NB4 (cell line): Measurements from ENCODE around the gene SLC22A31.

Experiments used
- DNase-seq: peaks from one replicate; pipeline ENCODE4 v3.0.0; 2010; ENCODE audit warnings: low read depth
- H3K4me3 ChIP-seq: one replicate; pipeline ENCODE4 v1.5.1; 2011; ENCODE audit warnings: mild to moderate bottlenecking, low read depth, low read length, moderate library complexity
- CTCF ChIP-seq: IDR thresholded peaks from one replicate; pipeline ENCODE4 v1.5.1; 2012; ENCODE audit warnings: low read depth, low read length
- MYC ChIP-seq: IDR thresholded peaks from 2 replicates; pipeline ENCODE4 v1.6.1; 2011; ENCODE audit warnings: low read depth, low read length
- POLR2A ChIP-seq: IDR thresholded peaks from 2 replicates; pipeline ENCODE4 v1.6.1; 2011; ENCODE audit warnings: mild to moderate bottlenecking; ENCODE audit not compliant: insufficient read length; ENCODE audit errors: extremely low read depth
- TF ChIP-seq, protein P1 (sequence below): IDR thresholded peaks from 2 replicates; pipeline ENCODE4 v1.6.1; 2011; ENCODE audit warnings: low read depth, low read length

Gene SLC22A31

GRCh38 chr16:89155184-89155679, 45.1 kb downstream of the SLC22A31 start:
- TF ChIP-seq POLR2A (no peak), CTCF (no peak), MYC (no peak)
- TF ChIP-seq, protein P1, sequence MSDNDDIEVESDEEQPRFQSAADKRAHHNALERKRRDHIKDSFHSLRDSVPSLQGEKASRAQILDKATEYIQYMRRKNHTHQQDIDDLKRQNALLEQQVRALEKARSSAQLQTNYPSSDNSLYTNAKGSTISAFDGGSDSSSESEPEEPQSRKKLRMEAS = no peak
- no peak overlapping the region for H3K4me3 ChIP-seq
- no peak for DNase-seq

DNA sequence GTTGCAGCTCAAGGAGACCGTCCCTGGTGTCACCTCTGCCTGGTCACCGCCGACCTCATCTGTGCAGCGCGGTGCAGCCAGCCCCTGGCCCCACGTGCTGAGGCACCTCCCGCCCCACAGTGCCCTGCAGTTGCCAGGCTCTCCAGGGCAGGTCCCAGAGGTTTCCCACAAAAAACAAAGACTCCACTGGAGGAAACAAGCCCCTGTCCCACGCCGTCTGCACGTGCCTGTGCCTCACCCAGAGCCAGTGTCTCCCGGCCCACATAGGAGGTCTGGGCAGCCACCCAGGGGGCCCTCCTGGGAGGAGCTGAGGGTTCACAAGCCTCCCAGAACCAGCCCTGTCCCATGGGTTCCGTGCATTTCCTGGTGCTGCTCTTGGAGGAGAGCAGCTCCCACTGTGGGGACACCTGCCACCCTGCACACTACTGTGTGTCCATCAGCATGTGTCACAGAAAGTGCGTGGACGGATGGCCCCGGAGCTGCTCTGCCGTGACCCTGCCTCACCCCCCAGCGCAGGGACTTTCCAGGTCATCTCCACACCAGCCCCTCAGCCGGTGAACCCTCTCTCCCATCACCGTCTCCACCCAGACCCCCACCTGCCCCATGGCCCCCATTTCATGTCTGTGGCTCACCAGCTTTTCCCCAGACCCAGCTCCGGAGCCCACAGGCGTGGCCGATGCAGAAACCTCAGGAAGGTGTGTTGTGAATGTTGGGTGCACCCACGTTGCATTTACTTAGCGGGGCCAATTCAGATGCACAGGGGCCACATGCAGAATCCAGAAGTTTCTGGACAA, 45.8 kb downstream of the SLC22A31 start:
- DNase-seq = no peak
- no peak overlapping the region for H3K4me3 ChIP-seq
- TF ChIP-seq CTCF (no peak), MYC (no peak), POLR2A (no peak)
- TF ChIP-seq, protein P1 = no peak

GRCh38 chr16:89153848-89154271, 46.5 kb downstream of the SLC22A31 start:
- H3K4me3 ChIP-seq = no peak overlapping the region
- DNase-seq = no peak
- TF ChIP-seq POLR2A (no peak), MYC (no peak), CTCF (no peak)

DNA sequence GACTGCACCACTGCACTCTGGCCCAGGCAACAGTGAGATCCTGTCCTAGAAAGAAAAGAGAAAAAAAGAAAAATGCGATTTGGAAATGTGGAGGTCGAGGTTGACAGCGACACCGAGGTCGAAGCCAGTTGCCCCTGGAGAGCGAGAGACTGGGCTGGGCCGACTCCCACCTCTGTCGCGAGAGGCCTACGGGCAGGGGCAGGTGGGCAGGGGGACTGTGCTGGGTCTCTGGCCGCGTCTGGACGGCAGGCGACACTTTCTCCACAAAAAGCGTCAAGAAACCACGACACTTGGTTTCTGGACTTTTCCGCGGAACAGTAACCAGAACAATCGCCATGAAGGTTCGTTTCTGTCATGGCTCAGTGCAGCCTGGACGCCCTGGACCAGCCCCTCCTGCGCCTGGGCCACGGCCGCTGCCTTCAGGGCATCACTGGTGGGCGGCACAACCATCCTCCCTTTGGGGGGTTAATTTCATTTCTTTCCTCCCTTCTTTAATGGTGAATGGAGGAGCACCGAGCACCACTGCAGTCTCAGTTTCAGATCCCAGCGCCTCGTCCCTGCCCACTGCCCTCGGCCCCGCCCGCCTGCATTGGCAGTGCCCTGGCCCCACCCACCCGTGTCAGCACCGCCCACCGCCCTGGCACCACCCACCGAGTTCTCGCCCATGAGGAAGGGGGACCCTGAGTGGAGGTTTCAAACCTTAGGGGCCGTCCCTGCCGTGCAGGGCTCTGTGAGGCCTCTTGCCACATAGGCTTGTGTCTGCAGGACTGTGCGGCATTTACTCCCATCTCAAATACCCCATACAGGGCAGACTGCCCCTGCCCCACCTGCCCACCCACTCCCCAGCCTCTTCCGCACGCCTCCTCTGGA, 47.3 kb downstream of the SLC22A31 start:
- peak; percentile 60 for DNase-seq

GRCh38 chr16:89150981-89151380, 49.4 kb downstream of the SLC22A31 start:
- no peak overlapping the region for H3K4me3 ChIP-seq
- DNase-seq = no peak
- TF ChIP-seq CTCF (no peak), MYC (no peak)
- TF ChIP-seq, protein P1 = no peak

More for the DNA sequence above, 47.3 kb downstream of the SLC22A31 start:
- TF ChIP-seq POLR2A (no peak), CTCF (no peak), MYC (no peak)
- TF ChIP-seq, protein P1 = no peak
- no peak overlapping the region for H3K4me3 ChIP-seq
